IMR-90 (cell line): ENCODE measurements around the gene FAM124A. TPM values are rescaled to one million over a fixed set of nuclear protein-coding genes. Genes with fewer than 3 reads are reported as not detected.

Experiments used
- ATAC-seq: fragments of 200-7000 bp; cut with Tn5 transposase; 2 replicates; pipeline ENCODE4 v1.9.1; 2020; ENCODE audit warnings: low read depth, mild to moderate bottlenecking, moderate library complexity
- BruUV-seq: library from RNA; stranded (reverse); fragments of 400-500 nt; replicated peaks from 2 replicates; lab custom pipeline; 2021; lab: Mats Ljungman, UMichigan
- CTCF ChIA-PET: fragments of 300-600 bp; formaldehyde crosslinking; extraction: SDS; loops from one replicate; lab custom pipeline; 2021; ENCODE audit warnings: antibody characterized with exemption; lab: Yijun Ruan, JAX
- POLR2A ChIA-PET: fragments of 300-600 bp; sonication (Branson Sonifier 250); formaldehyde crosslinking; loops from one replicate; lab custom pipeline; 2022; ENCODE audit warnings: antibody characterized with exemption; ENCODE audit not compliant: unreplicated experiment; lab: Charles Lee
- DNase-seq: peaks from one replicate; pipeline ENCODE4 v3.0.0; 2013
- H2AFZ ChIP-seq: replicated peaks from 2 replicates; pipeline ENCODE3; 2013; ENCODE audit warnings: low read length, mild to moderate bottlenecking; ENCODE audit not compliant: poor library complexity
- H2AK5ac ChIP-seq: 2 replicates; pipeline ENCODE4 v1.6.1; 2013; ENCODE audit warnings: low read depth, low read length, inconsistent platforms
- H2AK9ac ChIP-seq: replicated peaks from 2 replicates; pipeline ENCODE3; 2013; ENCODE audit warnings: mild to moderate bottlenecking, low read depth, low read length, moderate library complexity; ENCODE audit not compliant: poor library complexity
- H2BK120ac ChIP-seq: 2 replicates; pipeline ENCODE4 v1.6.1; 2013; ENCODE audit warnings: low read depth, low read length, inconsistent platforms
- H2BK15ac ChIP-seq: 3 replicates; pipeline ENCODE4 v1.6.1; 2013; ENCODE audit warnings: low read depth, low read length, inconsistent platforms
- H2BK20ac ChIP-seq: 2 replicates; pipeline ENCODE4 v1.6.1; 2013; ENCODE audit warnings: low read depth, mild to moderate bottlenecking, inconsistent platforms, low read length, moderate library complexity
- H2BK5ac ChIP-seq: 2 replicates; pipeline ENCODE4 v1.6.1; 2013; ENCODE audit warnings: mild to moderate bottlenecking, low read depth, low read length, inconsistent platforms; ENCODE audit not compliant: poor library complexity, severe bottlenecking
- H3K14ac ChIP-seq: replicated peaks from 2 replicates; pipeline ENCODE4 v1.6.1; 2013; ENCODE audit warnings: low read depth, low read length, inconsistent platforms
- H3K18ac ChIP-seq: 2 replicates; pipeline ENCODE4 v1.6.1; 2013; ENCODE audit warnings: low read depth, low read length, control low read depth
- H3K23ac ChIP-seq: 2 replicates; pipeline ENCODE4 v1.6.1; 2013; ENCODE audit warnings: low read depth, low read length, inconsistent platforms
- H3K27ac ChIP-seq: 2 replicates; pipeline ENCODE4 v1.5.1; 2013; ENCODE audit warnings: mild to moderate bottlenecking, control low read depth, low read length; ENCODE audit not compliant: insufficient read depth
- H3K27me3 ChIP-seq: 2 replicates; pipeline ENCODE4 v1.6.1; 2013; ENCODE audit warnings: low read length; ENCODE audit not compliant: control insufficient read depth, insufficient read depth
- H3K36me3 ChIP-seq: 2 replicates; pipeline ENCODE4 v1.6.1; 2013; ENCODE audit warnings: low read length, mixed read lengths; ENCODE audit not compliant: control insufficient read depth, insufficient read depth
- H3K4ac ChIP-seq: 2 replicates; pipeline ENCODE4 v1.6.1; 2013; ENCODE audit warnings: low read depth, low read length, inconsistent platforms
- H3K4me1 ChIP-seq: 2 replicates; pipeline ENCODE4 v1.6.1; 2013; ENCODE audit warnings: low read length, mixed read lengths; ENCODE audit not compliant: control insufficient read depth, insufficient read depth
- H3K4me2 ChIP-seq: 2 replicates; pipeline ENCODE4 v1.6.1; 2013; ENCODE audit warnings: low read depth, mild to moderate bottlenecking, control low read depth, low read length, moderate library complexity
- H3K4me3 ChIP-seq: 2 replicates; pipeline ENCODE4 v1.5.1; 2013; ENCODE audit warnings: low read depth, mild to moderate bottlenecking, control low read depth, low read length, moderate library complexity; ENCODE audit not compliant: insufficient read depth
- H3K56ac ChIP-seq: 2 replicates; pipeline ENCODE4 v1.6.1; 2013; ENCODE audit warnings: low read length, inconsistent platforms; ENCODE audit not compliant: insufficient read depth; ENCODE audit errors: extremely low read depth
- H3K79me1 ChIP-seq, 2 experiments: 2 replicates each; pipeline ENCODE4 v1.6.1; 2013; ENCODE audit warnings: low read length in 2 of 2, inconsistent platforms in 1 of 2, low read depth in 1 of 2
- H3K9ac ChIP-seq: 2 replicates; pipeline ENCODE4 v1.6.1; 2013; ENCODE audit warnings: low read depth, low read length, control low read depth
- H3K9me1 ChIP-seq: 2 replicates; pipeline ENCODE4 v1.6.1; 2013; ENCODE audit warnings: low read length, inconsistent platforms; ENCODE audit not compliant: insufficient read depth
- H3K9me3 ChIP-seq: 2 replicates; pipeline ENCODE4 v1.6.1; 2013; ENCODE audit warnings: low read length; ENCODE audit not compliant: control insufficient read depth, insufficient read depth
- H4K20me1 ChIP-seq: 2 replicates; pipeline ENCODE4 v1.6.1; 2013; ENCODE audit warnings: low read length, inconsistent platforms; ENCODE audit not compliant: insufficient read depth
- H4K5ac ChIP-seq: 2 replicates; pipeline ENCODE4 v1.6.1; 2013; ENCODE audit warnings: mild to moderate bottlenecking, low read depth, low read length, control low read depth
- H4K8ac ChIP-seq, 2 experiments: 2 replicates each; pipeline ENCODE4 v1.6.1; 2013; ENCODE audit warnings: low read depth in 2 of 2, low read length in 2 of 2, control low read depth in 1 of 2, inconsistent platforms in 1 of 2
- H4K91ac ChIP-seq: 2 replicates; pipeline ENCODE4 v1.6.1; 2013; ENCODE audit warnings: low read depth, low read length, inconsistent platforms; ENCODE audit not compliant: insufficient read depth
- BHLHE40 ChIP-seq: fragments of 150-350 bp; IDR thresholded peaks from 2 replicates; pipeline ENCODE4 v1.6.1; 2016; ENCODE audit warnings: mild to moderate bottlenecking, low read depth, low read length
- CEBPB ChIP-seq: IDR thresholded peaks from 2 replicates; pipeline ENCODE4 v1.6.1; 2012; ENCODE audit warnings: low read depth, low read length, improper control_type of control experiment
- CHD1 ChIP-seq: IDR thresholded peaks from 2 replicates; pipeline ENCODE4 v1.6.1; 2012; ENCODE audit warnings: low read depth, low read length, improper control_type of control experiment
- FOS ChIP-seq: fragments of 150-350 bp; IDR thresholded peaks from 2 replicates; pipeline ENCODE4 v1.6.1; 2016; ENCODE audit warnings: low read depth, low read length
- MAFK ChIP-seq: IDR thresholded peaks from 2 replicates; pipeline ENCODE4 v1.6.1; 2012; ENCODE audit warnings: low read depth, low read length, improper control_type of control experiment
- MAZ ChIP-seq: IDR thresholded peaks from 2 replicates; pipeline ENCODE4 v1.6.1; 2012; ENCODE audit warnings: low read depth, mild to moderate bottlenecking, low read length, improper control_type of control experiment, moderate library complexity, borderline replicate concordance
- MXI1 ChIP-seq: IDR thresholded peaks from 2 replicates; pipeline ENCODE4 v1.6.1; 2012; ENCODE audit warnings: low read depth, mild to moderate bottlenecking, low read length, moderate library complexity, borderline replicate concordance
- NFE2L2 ChIP-seq: fragments of 150-350 bp; IDR thresholded peaks from 2 replicates; pipeline ENCODE4 v1.6.1; 2016; ENCODE audit warnings: low read depth, mild to moderate bottlenecking, low read length
- POLR2A ChIP-seq: IDR thresholded peaks from 2 replicates; pipeline ENCODE4 v1.6.1; 2012; ENCODE audit warnings: mild to moderate bottlenecking, low read depth, low read length
- RAD21 ChIP-seq: IDR thresholded peaks from 2 replicates; pipeline ENCODE4 v1.6.1; 2012; ENCODE audit warnings: low read length, improper control_type of control experiment
- RCOR1 ChIP-seq: IDR thresholded peaks from 2 replicates; pipeline ENCODE4 v1.6.1; 2012; ENCODE audit warnings: mild to moderate bottlenecking, low read length, improper control_type of control experiment; ENCODE audit not compliant: insufficient replicate concordance
- RFX5 ChIP-seq: IDR thresholded peaks from 2 replicates; pipeline ENCODE4 v1.8.0; 2012; ENCODE audit warnings: low read depth, mild to moderate bottlenecking, low read length, moderate library complexity
- SMC3 ChIP-seq: fragments of 150-350 bp; IDR thresholded peaks from 2 replicates; pipeline ENCODE4 v1.6.1; 2016; ENCODE audit warnings: low read depth, mild to moderate bottlenecking, antibody characterized with exemption, low read length, moderate library complexity
- WGBS, 2 experiments: methylation state at CpG; one replicate each; pipeline versions ENCODE4 v1.1.5 to v1.1.7; 2013; ENCODE audit warnings: missing lambda C conversion rate in 2 of 2; ENCODE audit not compliant: insufficient read length in 1 of 2; ENCODE audit errors: extremely low coverage in 2 of 2; 5-methylcytosine and 5-hydroxymethylcytosine counted together
- dilution Hi-C: fragments of 300-500 bp; cut with HindIII; formaldehyde crosslinking; loops from one replicate; pipeline ENCODE4 v1.14.3; 2018; ENCODE audit warnings: low sequenced_read_pairs; ENCODE audit not compliant: unreplicated experiment
- in situ Hi-C: fragments of 300-500 bp; cut with MboI; formaldehyde crosslinking; loops from 3 replicates; pipeline ENCODE4 v1.14.3; 2019; ENCODE audit warnings: low sequenced_read_pairs, inconsistent platforms, mixed read lengths
- intact Hi-C: fragments of 100-400 bp; cut with micrococcal nuclease; formaldehyde crosslinking; loops from 2 replicates; pipeline ENCODE4 v1.10.0; 2022
- polyA plus RNA-seq, 3 experiments: library from polyadenylated mRNA; depleted of rRNA; stranded (reverse); fragments of >200 nt; gene quantifications; 2 replicates each; pipeline ENCODE4 v1.2.3, GENCODE V29; 2012; ENCODE audit warnings: low replicate concordance in 1 of 3
- total RNA-seq: library from RNA; depleted of rRNA; stranded (reverse); fragments of >200 nt; gene quantifications from 2 replicates; pipeline ENCODE4 v1.2.3, GENCODE V29; 2012
- TF ChIP-seq, protein P1 (sequence below): fragments of 150-350 bp; IDR thresholded peaks from 2 replicates; pipeline ENCODE4 v1.6.1; 2016; ENCODE audit warnings: low read depth, mild to moderate bottlenecking, low read length, moderate library complexity, borderline replicate concordance
- TF ChIP-seq, protein P2 (sequence below): fragments of 150-350 bp; IDR thresholded peaks from 2 replicates; pipeline ENCODE4 v1.6.1; 2017; ENCODE audit warnings: mild to moderate bottlenecking, antibody characterized with exemption, low read length, low read depth

Gene FAM124A
- total and polyA plus RNA-seq, 2 of the 4 experiments (the other 2 are of a cell fraction), result 0.03 TPM; not detected in 1

DNA sequence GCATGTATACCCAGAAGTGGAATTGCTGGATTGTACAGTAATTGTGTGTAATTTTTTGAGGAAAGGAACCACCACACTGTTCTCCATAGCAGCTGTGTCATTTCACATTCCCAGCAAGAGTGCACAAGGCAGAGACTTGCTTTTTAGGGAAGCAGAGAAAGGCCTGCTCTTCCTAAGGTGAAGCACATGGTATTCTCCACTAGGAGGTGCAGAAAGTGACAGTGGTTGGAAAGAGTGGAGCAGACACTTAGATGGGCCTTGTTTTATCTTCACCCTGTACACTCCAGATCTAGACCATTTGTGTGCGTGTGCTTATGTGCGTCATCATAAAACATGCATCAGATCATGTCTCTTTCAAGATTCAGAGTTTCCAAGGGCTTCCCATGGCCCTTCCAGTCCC is 35.0 kb downstream of the FAM124A start:
- dilution Hi-C loops, result no loop called here
- H4K20me1 ChIP-seq, result no peaks in the 10 kb centered on the region
- no peak overlapping the region for H2BK5ac ChIP-seq
- 100% methylated on average over 2 of the region's 2 CpGs; no CpG with 5 or more reads in 1 of the 2 experiments for WGBS, 2 experiments
- TF ChIP-seq POLR2A (no peak), BHLHE40 (no peak), MAZ (no peak), MAFK (no peak), RFX5 (no peak), MXI1 (no peak), FOS (no peak), RAD21 (no peak), SMC3 (no peak), NFE2L2 (no peak), CEBPB (no peak), CHD1 (no peak), RCOR1 (no peak)
- TF ChIP-seq, protein P1, sequence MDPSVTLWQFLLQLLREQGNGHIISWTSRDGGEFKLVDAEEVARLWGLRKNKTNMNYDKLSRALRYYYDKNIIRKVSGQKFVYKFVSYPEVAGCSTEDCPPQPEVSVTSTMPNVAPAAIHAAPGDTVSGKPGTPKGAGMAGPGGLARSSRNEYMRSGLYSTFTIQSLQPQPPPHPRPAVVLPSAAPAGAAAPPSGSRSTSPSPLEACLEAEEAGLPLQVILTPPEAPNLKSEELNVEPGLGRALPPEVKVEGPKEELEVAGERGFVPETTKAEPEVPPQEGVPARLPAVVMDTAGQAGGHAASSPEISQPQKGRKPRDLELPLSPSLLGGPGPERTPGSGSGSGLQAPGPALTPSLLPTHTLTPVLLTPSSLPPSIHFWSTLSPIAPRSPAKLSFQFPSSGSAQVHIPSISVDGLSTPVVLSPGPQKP, result no peak
- TF ChIP-seq, protein P2, sequence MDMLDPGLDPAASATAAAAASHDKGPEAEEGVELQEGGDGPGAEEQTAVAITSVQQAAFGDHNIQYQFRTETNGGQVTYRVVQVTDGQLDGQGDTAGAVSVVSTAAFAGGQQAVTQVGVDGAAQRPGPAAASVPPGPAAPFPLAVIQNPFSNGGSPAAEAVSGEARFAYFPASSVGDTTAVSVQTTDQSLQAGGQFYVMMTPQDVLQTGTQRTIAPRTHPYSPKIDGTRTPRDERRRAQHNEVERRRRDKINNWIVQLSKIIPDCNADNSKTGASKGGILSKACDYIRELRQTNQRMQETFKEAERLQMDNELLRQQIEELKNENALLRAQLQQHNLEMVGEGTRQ, result no peak
- no TSS peak for BruUV-seq
- no peak for ATAC-seq
- H3K9ac ChIP-seq, result no peak overlapping the region
- no peak overlapping the region for H3K56ac ChIP-seq
- H2AK9ac ChIP-seq, result no peak overlapping the region
- intact Hi-C loops, result no loop called here
- H3K9me3 ChIP-seq, result no peaks in the 10 kb centered on the region
- H3K14ac ChIP-seq, result no peak overlapping the region
- H3K4ac ChIP-seq, result no peak overlapping the region
- no peak overlapping the region for H2BK20ac ChIP-seq
- no peaks in the 10 kb centered on the region for H3K9me1 ChIP-seq
- no peak overlapping the region for H3K27ac ChIP-seq
- H3K4me3 ChIP-seq, result no peak overlapping the region
- H4K5ac ChIP-seq, result no peak overlapping the region
- in situ Hi-C loops, result no loop called here
- ChIA-PET POLR2A (no interaction called here), CTCF (no interaction called here)
- DNase-seq, result no peak
- H3K4me2 ChIP-seq, result no peak overlapping the region
- H2AK5ac ChIP-seq, result no peak overlapping the region
- H3K27me3 ChIP-seq, result peaks cover 27% of the 10 kb centered on the region
- H2BK120ac ChIP-seq, result no peak overlapping the region
- H2BK15ac ChIP-seq, result no peak overlapping the region
- no peaks in the 10 kb centered on the region for H3K36me3 ChIP-seq
- no peak overlapping the region for H4K91ac ChIP-seq
- no peaks in the 10 kb centered on the region for H3K79me1 ChIP-seq
- H4K8ac ChIP-seq, result no peak overlapping the region
- H3K23ac ChIP-seq, result no peak overlapping the region
- H3K18ac ChIP-seq, result no peak overlapping the region
- H3K4me1 ChIP-seq, result no peaks in the 10 kb centered on the region
- no peak overlapping the region for H2AFZ ChIP-seq
